Frontal cortex (tissue), 4 donors: ENCODE measurements around the gene INAVA. TPM values are rescaled to one million over a fixed set of nuclear protein-coding genes. Genes with fewer than 3 reads are reported as not detected.
A peak's percentile ranks its signal among the peaks of the same experiment; 100 is the strongest.

Source experiments
- DNase-seq, 2 donors: peaks; one replicate each; pipeline ENCODE4 v3.0.0; 2012; ENCODE audit warnings: low spot score in 2 of 2
- FAIRE-seq: peaks from 2 replicates; lab custom pipeline; 2012; peaks lifted over from hg19 to GRCh38; lab: Jason Lieb, UNC
- total RNA-seq: library from RNA; depleted of rRNA; stranded (reverse); fragments of >200 nt; gene quantifications from one replicate; pipeline ENCODE4 v1.2.3, GENCODE V29; 2014
- donor health status: control.
- donor health status: control.
- donor health status: control.

The INAVA gene
- total RNA-seq, 1 donor from 2014 or later = 0.82 TPM

- FAIRE-seq = no peak
Observed at GRCh38 chr1:200874694-200875093, 20.0 kb upstream of the INAVA start.

GRCh38 chr1:200875416-200875815 is 19.3 kb upstream of the INAVA start:
- FAIRE-seq = no peak
- no peak for DNase-seq

More at GRCh38 chr1:200874694-200875093, 20.0 kb upstream of the INAVA start:
- no peak for DNase-seq

GRCh38 chr1:200877010-200877409 is 17.7 kb upstream of the INAVA start:
- no peak for FAIRE-seq
- no peak for DNase-seq

GRCh38 chr1:200877839-200878551 is 16.7 kb upstream of the INAVA start:
- FAIRE-seq (no peak), DNase-seq (no peak)

- FAIRE-seq (no peak), DNase-seq (no peak)
Observed at GRCh38 chr1:200880212-200880611, 14.5 kb upstream of the INAVA start.

- no peak for DNase-seq
- FAIRE-seq = no peak
Observed at GRCh38 chr1:200883118-200883517, 11.6 kb upstream of the INAVA start.

GRCh38 chr1:200885623-200886402 is 8.9 kb upstream of the INAVA start:
- DNase-seq (no peak), FAIRE-seq (no peak)

- FAIRE-seq (no peak), DNase-seq (no peak)
Observed at GRCh38 chr1:200886594-200886993, 8.1 kb upstream of the INAVA start.

- FAIRE-seq (no peak), DNase-seq (no peak)
Observed at GRCh38 chr1:200887036-200887435, 7.7 kb upstream of the INAVA start.

GRCh38 chr1:200887772-200888348 is 6.8 kb upstream of the INAVA start:
- no peak for DNase-seq
- FAIRE-seq = no peak

GRCh38 chr1:200888349-200888838 is 6.3 kb upstream of the INAVA start:
- FAIRE-seq (no peak), DNase-seq (no peak)

GRCh38 chr1:200889571-200889970 is 5.1 kb upstream of the INAVA start:
- FAIRE-seq (no peak), DNase-seq (no peak)

- FAIRE-seq = no peak
- DNase-seq = no peak
Observed at GRCh38 chr1:200890027-200890426, 4.7 kb upstream of the INAVA start.

- FAIRE-seq (no peak), DNase-seq (peak; percentile 57 to 66)
Observed at GRCh38 chr1:200890818-200891773, 3.6 kb upstream of the INAVA start.

- DNase-seq (no peak), FAIRE-seq (no peak)
Observed at GRCh38 chr1:200891774-200892157, 2.9 kb upstream of the INAVA start.

GRCh38 chr1:200892546-200892945 is 2.2 kb upstream of the INAVA start:
- FAIRE-seq = no peak
- DNase-seq = no peak

- FAIRE-seq = no peak
- DNase-seq = no peak
Observed at GRCh38 chr1:200892958-200893357, 1.7 kb upstream of the INAVA start.

GRCh38 chr1:200893411-200893901 is 1.2 kb upstream of the INAVA start:
- FAIRE-seq (no peak), DNase-seq (no peak)

- DNase-seq = no peak
Observed at GRCh38 chr1:200895443-200895789, 716 bp downstream of the INAVA start.

More at GRCh38 chr1:200895443-200895789, 716 bp downstream of the INAVA start:
- FAIRE-seq = no peak
